Endothelial cell of hepatic sinusoid (primary cell): ENCODE measurements around the gene PPP1CC.

Source experiments
- in situ Hi-C: cut with HindIII; loops from 2 replicates; pipeline ENCODE4 v1.10.0; 2017; ENCODE audit warnings: low sequenced_read_pairs

Gene PPP1CC

DNA sequence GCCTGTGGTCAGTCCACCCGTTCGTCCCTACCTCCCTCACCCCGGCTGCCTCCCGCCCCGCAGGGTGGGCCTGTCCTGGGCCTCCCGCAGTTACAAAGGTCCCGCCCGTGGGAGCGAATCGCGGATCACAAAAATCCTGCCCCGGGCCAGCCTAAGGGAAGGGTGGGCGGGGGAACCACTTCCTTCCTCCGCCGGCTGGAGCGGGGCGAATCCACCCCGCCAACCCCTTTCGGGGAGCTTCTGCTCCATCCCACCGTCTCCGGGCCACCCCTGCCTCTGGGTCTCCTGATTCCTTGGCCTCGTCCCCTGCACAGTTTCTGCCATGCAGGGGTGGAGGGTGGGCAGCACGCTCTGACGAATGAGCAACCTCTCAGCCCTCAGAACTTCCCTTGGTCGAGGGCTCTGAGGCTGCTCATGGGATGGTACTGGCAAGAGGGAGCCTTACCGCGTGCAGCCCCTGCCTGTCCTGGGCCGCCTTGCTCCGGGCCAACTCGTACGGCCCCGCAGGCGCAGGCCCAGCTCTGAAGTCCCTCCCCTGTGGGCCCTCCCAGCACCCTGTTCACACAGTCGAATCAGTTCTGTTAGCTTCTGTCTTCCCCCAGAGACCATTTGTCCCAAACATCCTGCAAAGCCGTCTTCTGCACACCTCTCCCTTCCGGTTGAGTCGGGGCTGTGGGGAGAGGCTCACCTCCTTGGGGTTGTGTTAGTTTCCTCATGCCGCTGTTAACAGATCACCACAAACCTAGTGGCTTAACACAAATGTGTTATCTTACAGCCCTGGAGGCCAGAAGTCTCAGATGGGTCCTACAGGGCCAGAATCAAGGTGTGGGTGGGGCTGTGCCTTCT is 53.2 kb downstream of the PPP1CC start:
- in situ Hi-C loops: no loop called here

DNA sequence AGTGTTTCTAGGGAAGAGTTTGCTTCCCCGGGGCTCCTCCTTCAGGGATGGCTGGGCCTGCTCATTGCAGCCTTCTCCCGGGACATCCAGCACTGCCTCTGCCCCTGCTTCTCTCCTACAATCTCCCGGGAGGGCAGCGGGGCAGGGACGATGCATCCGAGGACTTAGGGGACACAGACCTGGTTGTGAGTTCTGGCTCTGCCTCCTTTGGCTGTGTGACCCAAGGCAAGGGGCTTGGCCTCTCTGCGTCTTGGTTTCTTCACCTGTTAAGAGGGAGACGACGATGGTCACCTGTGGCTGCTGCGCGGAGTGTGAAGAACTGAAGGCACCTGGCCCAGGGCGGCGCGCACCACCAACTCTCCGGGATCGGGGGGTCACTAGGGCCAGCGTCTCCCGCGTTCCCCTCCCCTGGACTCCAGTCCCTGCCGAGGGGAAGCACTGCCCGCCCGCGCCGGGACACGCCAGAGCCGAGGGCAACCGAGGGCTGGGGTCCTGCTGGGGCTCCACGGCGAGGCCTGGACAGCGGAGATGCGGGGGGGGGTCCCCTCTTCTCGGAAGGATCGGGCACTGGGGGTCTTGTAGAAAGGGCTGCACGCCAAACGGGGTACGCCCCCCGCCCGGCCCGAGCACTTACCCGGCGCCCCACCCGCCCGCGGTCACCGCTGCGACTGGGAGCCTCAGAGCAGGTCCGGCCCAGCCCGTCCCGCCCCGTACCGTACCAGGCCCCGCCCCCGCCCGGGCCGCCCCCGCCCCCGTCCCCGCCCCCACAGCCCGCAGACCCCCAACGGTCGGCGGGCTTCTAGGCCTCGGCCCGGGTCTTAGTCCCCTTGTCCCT is 54.0 kb downstream of the PPP1CC start, which contains the start of gene HVCN1:
TSS of gene HVCN1 (minus strand) at position 670 of the 835 bp plus-strand sequence. CDS start 5,870 bp downstream, outside the sequence.
- in situ Hi-C loops: no loop called here

DNA sequence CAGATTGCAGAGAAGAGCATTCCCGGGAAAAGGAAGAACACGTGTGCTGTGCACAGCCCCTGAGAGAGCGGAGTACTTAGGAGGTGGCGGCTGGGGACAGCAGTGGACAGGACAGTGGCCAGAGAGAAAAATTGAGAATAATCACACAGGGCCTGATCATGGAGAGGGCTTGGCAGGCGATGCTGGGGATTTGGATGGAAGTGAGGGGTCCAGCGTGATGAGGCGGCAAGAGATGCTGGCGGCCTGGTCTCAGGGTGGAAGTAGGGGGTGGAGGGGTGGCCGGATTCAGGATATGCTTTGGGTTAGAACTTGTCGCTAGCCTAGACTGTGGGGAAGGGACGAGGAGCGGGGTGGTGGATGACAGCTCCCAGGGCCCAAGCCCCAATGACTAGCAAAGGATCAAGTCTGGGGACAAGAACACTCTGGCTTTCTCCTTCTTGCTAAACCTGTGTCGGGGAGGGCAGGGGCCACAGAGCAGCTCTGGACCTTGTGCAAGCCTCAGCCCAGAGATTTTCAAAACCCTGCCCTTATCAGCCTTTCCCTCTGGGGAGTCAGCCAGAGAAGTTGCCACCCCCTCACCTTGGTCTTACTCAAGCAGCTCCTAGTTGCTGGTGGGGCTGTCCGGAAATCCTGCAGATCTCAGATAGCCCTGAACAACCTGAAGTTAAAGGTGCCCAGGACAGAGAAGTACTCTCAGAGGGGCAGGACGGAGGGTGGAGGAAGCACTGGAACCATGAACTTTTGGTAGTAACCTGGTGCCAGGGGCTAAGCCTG is 55.1 kb downstream of the PPP1CC start:
- in situ Hi-C loops: no loop called here

DNA sequence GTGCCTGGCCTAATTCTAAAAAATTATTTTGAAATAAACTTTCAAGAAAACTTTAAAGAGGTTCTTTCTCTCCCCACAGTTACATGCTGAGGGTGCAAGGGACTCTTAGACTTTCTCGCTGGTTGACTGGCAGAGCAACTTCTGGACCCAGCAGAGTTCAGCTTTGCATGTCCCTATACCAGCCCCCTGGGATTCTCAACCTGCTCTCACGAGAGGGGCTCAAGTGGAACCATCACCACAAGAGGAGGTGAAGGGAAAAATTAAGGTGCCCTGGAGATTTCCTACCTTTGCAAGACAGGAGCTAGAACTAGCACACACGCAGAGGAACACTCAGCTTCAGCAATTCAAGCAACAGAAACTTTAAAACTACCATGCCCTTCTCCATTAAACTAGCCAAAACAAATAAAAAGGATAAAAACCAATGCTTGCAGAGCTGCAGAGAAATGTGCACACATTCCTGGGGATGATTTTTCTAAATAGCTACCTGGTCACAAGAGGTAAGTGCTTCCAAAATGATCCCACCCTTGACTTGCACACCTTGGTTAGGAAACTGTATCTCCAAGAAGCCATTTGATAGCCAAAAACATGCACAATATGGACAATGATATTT is 56.3 kb downstream of the PPP1CC start:
- in situ Hi-C loops: no loop called here

DNA sequence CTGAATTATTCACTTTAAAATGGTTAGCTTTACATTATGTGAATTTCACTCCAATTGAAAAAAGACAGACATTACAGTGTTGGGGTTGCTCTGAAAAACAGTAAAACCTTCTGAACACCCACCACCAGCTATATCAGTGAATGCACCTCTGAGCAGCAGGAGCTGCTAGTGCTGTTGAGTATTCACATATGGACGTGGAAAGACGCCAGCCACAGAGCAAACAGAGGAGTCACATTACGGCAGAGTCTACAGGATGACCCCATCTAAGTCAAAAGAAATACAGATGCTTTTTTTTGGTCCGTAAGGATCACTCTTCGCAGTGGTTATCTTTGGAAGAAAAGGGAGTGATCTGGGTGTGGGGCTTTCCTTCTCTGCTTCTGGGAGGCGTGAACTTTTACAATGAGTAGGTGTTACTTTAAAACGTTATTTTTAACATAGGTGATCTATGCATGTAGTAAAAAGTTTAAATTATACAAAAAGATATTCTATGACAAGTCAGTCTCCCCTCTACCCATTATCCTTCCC is 58.3 kb downstream of the PPP1CC start:
- in situ Hi-C loops: no loop called here

DNA sequence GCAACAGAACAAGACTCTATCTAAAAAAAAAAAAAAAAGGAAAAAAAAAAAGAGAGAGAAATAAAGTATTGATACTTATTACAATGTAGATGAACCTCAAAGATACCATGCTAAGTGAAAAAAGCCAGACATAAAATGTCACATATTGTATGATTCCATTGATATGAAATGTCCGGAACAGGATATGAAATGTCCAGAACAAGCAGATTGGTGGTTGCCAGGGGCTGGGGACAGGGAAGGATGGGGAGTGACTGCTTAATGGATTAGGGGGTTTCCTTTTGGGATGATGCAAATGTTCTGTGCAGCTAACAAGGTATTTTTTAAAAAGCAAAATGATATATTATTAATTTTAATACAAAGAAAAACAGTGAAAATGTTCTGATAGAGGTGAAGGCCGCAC is 58.8 kb downstream of the PPP1CC start:
- in situ Hi-C loops: no loop called here

DNA sequence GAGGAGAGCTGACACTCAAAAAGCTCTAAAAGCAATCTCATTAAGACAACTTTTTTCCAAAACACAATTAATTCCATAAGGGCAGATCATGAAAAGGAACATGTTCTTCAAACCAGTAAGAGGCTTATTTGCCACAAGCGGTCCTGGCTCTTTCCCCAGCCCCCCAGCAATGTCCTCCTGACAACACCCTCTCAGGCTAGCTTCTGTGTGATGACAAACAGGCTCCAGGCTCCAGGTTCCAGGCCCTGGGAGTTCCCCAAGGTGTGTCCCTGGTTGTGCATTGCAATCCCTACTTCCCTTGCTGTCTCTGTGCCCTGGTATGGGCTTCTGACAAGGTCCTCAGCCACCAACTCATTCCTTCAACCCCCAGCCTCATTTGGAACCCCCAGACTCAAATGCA is 62.7 kb downstream of the PPP1CC start:
- in situ Hi-C loops: no loop called here

DNA sequence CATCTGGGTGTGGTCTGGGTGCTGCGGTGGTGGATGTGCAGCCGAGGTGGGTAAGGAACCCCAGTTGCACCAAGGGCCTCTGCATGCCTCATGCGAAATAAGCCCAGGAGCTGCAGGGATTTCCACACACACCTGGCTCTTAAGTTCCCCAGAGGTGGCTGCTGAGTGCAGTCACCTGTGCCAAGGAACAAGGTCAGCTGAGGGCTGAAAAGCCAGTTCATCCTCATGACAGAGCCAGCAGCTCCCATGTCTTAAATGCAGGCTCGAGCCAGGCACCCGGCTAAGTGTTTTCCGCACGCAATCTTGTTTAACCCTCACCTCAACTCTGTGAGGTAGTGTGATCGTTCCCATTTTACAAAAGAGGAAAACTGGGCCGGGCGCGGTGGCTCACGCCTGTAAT is 63.5 kb downstream of the PPP1CC start:
- in situ Hi-C loops: loop anchor here (5.0 kb wide), 1 partner anchor 52 kb away; no protein-coding TSS in a partner anchor

DNA sequence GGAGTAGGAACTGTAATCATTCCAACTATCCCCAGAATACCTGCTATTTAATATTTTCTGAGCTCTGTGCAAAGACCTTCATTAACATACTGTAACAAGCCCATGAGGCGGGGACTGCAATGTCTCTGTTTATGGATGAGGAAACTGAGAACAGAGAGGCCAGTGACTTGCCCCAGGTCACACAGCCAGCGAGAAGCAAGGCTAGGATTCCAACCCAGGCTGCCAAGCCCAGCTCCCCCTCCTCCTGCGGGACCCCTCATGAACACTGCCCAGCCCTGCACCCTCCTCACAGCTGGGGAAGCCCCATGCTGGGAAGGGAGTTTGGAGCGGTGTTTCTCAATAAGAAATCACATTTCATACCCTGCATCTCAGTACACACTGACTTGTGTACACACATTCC is 64.7 kb downstream of the PPP1CC start:
- in situ Hi-C loops: loop anchor here (5.0 kb wide), 1 partner anchor 51 kb away; no protein-coding TSS in a partner anchor

DNA sequence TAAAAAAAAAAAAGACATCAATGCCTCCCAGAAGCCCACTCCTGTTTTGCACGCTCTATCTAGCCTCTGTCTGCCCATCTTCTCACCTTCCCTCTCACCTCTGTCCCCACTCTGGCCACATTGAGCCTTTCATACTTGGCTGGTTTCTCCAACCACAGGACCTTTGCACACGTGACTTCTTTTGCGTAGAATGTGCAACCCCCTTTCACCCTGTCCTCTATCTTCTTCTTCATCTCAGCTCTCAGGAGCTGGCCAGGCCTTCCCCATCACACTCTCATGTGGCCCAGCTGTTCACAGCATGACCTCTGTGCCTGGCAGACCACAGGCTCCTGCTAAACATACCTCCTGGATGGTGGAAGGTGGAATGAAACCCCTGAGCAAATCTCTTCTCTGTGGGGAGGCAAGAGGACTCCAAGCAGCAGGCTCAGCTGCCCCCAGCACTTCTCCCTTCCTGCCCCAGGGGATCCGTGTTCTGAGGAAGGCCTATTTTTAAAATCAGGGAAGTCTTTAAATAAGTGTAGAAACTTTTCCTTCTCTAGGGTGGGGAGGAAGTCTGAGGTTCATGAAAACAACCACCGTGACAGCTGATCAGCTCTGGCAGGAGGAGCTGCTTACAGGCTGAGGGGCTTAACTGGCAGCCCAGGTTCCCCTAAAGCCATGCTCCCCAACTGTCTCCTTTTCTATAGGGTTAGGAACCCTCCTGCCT is 65.3 kb downstream of the PPP1CC start:
- in situ Hi-C loops: loop anchor here (5.0 kb wide), 1 partner anchor 50 kb away; no protein-coding TSS in a partner anchor

DNA sequence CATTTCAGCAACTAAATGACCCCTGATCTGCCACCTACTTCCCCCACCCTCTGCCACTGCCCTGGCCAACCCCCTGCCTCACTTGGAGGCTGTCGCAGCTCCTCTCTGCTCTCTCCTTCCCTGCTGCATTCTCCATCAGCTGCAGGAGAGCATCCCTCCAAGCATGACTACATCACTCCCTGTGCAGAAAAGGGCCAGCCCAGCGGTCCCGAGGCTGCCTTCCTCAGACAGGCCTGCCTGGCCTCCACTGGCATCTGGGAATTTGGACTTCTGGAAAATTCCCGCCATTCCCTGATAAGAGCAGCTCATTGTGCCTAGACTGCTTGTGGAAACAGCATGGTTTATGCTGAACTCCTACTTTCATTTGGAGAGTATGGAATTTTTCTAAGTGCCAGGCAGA is 66.5 kb downstream of the PPP1CC start:
- in situ Hi-C loops: loop anchor here (5.0 kb wide), 1 partner anchor 49 kb away; no protein-coding TSS in a partner anchor

DNA sequence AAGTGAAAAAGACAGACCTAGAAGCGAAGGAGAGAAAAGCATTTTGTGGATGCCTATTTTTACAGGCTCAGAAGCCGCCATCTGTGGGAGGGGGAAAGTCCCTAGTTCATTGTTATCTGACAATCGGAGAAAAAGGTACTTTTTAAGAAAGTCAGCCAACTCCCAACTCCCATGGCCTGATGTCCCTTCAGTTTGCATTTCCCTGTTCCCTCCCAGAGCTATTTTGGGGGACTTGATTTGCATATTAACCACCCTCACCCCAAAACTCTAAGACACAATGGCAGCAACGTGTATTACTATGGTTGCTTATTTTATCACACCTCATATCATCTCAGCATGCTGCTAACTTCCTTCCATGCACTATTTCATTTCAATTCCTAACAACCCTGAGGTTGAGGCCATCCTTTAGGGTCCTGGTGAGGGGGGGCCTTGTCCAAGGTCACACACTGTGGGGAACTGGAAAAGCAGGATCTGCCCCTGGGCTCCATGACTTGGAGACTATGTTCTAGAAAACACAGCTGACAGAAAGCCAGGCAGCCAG is 72.5 kb downstream of the PPP1CC start:
- in situ Hi-C loops: no loop called here
